ENCODE results near the gene MND1. TPM values are rescaled to one million over a fixed set of nuclear protein-coding genes. Genes with fewer than 3 reads are reported as not detected.

Gene MND1
- total and polyA plus RNA-seq, 2 of the 8 experiments (the other 6 are each of a cell fraction or from before 2014, with no cell fraction given): 4.4 to 26.2 TPM

DNA sequence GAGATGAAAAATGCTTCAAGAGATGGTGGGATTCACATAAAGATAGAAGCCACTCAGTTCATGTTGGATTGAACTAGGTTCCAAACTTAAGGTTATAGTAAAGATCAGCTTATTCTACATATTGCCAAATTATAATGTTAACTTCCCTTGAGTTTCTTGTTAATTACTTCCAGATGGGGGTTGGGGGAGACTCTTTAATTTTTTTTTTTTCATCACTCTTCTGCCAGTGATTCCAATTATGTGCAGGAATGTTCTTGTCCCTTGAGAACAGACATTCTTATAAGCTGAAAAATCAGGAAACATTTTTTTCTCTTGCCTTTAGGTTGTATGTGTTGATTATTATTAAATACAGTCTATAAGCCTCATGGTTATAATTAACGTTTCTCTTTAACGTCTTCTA is 30.0 kb downstream of the MND1 start (continued):
- TF ChIP-seq HDAC2 (IDR thresholded peaks at IDR 0.05; ENCODE audit: borderline replicate concordance in 1 of 2, low read depth in 2 of 2, low read length in 2 of 2): no peak
- no peak for TF ChIP-seq EZH2 (IDR thresholded peaks at IDR 0.05; ENCODE audit: low read depth, low read length, severe bottlenecking)
- no peak for TF ChIP-seq KDM1A (IDR thresholded peaks at IDR 0.05; ENCODE audit: borderline replicate concordance, low read length)
- TF ChIP-seq ZNF274 (IDR thresholded peaks at IDR 0.05; ENCODE audit: borderline replicate concordance, extremely low read depth, low read length): no peak
- TF ChIP-seq SIX5 (IDR thresholded peaks at IDR 0.05; ENCODE audit: low read depth, low read length): no peak
- TF ChIP-seq, protein P1, sequence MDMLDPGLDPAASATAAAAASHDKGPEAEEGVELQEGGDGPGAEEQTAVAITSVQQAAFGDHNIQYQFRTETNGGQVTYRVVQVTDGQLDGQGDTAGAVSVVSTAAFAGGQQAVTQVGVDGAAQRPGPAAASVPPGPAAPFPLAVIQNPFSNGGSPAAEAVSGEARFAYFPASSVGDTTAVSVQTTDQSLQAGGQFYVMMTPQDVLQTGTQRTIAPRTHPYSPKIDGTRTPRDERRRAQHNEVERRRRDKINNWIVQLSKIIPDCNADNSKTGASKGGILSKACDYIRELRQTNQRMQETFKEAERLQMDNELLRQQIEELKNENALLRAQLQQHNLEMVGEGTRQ (IDR thresholded peaks at IDR 0.05; ENCODE audit: low read length): no peak
- no peak for TF ChIP-seq CTCF (IDR thresholded peaks at IDR 0.05; ENCODE audit: control extremely low read depth in 1 of 3, insufficient read depth in 1 of 3, low read depth in 1 of 3, low read length in 3 of 3)
- TF ChIP-seq SP1 (IDR thresholded peaks at IDR 0.05; ENCODE audit: low read depth, low read length): no peak

Measured in H1 (cell line).